Fibroblast of mammary gland (primary cell): Measurements from ENCODE around the gene FOXP4.

Experiments used
- DNase-seq: peaks from one replicate; pipeline ENCODE4 v3.0.0-alpha.2; 2010; ENCODE audit warnings: low read depth
- H3K4me3 ChIP-seq: 2 replicates; pipeline ENCODE4 v1.5.1; 2011; ENCODE audit warnings: low read depth, mild to moderate bottlenecking, low read length, moderate library complexity; ENCODE audit not compliant: control insufficient read depth
- TF ChIP-seq, protein P1 (sequence below): conservative IDR thresholded peaks from 2 replicates; pipeline ENCODE4 v1.5.1; 2011; ENCODE audit warnings: low read depth, low read length, inconsistent platforms; ENCODE audit not compliant: control insufficient read depth, insufficient read depth

FOXP4 gene

DNA sequence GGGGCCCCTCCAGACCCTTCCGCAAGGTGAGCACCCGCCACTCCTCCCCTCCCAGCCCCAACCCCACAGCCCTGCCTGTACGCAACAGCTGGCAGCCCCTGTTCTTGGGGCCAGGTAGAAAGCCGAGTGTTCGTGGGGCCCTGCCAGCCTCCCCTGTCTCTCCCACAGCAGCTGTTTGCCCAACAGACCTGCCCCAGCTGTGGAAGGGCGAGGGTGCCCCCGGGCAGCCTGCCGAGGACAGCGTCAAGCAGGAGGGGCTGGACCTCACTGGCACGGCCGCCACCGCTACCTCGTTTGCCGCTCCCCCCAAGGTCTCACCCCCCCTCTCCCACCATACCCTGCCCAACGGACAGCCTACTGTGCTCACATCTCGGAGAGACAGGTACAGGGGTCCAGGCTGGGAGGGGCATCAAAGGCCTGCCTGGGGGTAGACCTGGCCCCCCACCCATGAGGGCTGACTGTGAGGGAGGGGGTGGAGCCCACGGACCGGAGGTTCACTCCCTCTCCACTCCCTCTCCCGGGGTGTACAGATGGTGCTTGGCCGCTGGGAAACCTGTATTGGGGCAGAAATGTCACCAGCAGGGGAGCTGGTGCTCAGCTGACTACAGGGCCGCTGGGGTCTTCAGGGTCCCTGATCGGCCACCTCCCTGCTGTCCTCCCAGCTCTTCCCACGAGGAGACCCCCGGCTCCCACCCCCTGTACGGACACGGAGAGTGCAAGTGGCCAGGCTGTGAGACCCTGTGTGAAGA, 41.1 kb downstream of the FOXP4 start:
- TF ChIP-seq, protein P1, sequence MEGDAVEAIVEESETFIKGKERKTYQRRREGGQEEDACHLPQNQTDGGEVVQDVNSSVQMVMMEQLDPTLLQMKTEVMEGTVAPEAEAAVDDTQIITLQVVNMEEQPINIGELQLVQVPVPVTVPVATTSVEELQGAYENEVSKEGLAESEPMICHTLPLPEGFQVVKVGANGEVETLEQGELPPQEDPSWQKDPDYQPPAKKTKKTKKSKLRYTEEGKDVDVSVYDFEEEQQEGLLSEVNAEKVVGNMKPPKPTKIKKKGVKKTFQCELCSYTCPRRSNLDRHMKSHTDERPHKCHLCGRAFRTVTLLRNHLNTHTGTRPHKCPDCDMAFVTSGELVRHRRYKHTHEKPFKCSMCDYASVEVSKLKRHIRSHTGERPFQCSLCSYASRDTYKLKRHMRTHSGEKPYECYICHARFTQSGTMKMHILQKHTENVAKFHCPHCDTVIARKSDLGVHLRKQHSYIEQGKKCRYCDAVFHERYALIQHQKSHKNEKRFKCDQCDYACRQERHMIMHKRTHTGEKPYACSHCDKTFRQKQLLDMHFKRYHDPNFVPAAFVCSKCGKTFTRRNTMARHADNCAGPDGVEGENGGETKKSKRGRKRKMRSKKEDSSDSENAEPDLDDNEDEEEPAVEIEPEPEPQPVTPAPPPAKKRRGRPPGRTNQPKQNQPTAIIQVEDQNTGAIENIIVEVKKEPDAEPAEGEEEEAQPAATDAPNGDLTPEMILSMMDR: no peak
- DNase-seq: no peak
- H3K4me3 ChIP-seq: no peak overlapping the region

DNA sequence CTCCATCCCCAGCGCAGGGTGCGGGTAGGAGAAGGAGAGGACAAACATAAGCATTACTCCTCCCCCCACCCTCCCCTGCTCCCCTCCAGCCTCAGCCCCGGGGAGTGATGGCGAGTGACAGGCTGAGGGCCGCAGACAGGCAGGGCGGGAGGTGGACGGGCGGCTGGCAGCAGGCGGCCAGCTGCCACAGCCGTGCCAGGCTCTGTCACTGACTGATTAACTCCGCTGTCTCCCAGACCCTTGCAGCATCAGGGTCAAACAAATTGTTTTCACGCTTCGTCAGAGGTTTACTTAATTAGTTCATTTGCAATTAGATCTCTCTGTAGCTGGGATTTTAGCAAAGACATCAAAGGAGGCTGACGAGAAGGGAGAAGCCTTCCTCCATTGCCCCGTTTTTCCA, 41.9 kb downstream of the FOXP4 start:
- no peak overlapping the region for H3K4me3 ChIP-seq
- no peak for DNase-seq
- TF ChIP-seq, protein P1: no peak

DNA sequence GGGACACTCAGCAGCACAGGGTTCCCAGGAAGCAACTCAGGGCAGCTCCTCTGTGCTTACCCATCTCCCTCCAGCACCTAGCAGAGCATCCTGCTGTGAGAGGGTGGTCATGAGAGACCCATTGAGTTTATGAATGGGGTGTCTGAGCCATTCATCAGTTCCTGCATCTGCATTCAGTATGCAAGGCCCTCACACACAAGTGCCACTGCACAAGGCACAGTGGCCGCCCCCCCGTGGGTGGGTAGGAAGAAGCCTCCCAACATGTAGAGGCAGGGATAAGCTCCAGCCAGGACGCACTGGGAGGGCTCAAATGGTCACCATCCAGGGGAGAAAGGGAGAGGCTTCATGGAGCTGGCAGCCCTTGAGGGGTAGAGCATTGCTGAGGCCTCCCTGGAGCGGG, 43.0 kb downstream of the FOXP4 start:
- TF ChIP-seq, protein P1: no peak
- H3K4me3 ChIP-seq: no peak overlapping the region
- DNase-seq: no peak

DNA sequence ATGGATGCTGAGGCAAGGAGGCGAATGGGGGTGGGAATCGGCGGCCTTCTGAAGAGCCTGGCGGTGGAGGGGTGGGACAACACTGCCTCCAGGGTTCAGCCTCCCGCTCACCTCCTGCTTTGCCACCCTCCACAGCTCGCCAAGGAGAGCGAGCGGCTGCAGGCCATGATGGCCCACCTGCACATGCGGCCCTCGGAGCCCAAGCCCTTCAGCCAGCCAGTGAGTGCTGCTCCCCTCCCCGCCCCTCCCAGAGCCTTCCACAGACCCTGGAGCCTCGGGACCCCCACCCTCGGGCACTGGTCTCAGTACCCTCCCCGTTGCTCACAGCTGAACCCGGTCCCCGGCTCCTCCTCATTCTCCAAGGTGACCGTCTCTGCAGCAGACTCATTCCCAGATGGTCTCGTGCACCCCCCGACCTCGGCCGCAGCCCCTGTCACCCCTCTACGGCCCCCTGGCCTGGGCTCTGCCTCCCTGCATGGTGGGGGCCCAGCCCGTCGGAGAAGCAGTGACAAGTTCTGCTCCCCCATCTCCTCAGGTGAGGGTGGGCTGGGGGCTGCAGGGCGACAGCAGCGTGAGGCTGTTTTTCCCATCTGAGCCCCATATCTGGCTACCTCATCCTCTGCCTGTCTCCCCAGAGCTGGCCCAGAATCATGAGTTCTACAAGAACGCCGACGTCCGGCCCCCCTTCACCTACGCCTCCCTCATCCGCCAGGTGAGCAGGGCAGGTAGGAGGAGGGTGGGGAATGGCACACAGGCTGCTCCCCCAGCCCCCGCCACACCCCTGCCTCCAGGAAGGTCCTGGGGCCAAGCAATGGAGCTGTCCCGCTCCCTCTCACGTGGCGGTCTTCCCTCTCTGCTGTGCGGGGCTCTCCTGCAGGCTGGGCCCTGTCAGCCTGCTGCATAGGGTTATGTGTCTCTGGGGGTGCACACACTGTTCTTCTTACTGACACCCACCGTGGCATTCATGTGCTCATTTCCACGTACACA, 43.7 kb downstream of the FOXP4 start:
- TF ChIP-seq, protein P1: no peak
- DNase-seq: no peak
- H3K4me3 ChIP-seq: no peak overlapping the region

DNA sequence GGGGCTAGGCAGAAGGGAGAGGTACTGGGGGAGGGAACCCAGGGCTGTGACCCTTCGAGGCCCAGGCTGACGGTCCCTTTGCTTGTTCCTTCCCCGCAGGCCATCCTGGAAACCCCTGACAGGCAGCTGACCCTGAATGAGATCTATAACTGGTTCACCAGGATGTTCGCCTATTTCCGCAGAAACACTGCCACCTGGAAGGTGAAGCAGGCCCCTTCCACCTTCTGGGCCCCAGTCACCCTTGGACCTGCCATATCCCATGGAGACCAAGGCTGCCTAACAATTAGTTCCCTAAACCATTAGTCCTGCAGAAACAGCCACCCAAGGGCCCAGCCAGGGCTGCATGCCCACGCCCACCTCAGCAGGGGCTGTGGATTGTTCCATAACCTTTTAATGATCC, 44.9 kb downstream of the FOXP4 start:
- TF ChIP-seq, protein P1: no peak
- DNase-seq: no peak

DNA sequence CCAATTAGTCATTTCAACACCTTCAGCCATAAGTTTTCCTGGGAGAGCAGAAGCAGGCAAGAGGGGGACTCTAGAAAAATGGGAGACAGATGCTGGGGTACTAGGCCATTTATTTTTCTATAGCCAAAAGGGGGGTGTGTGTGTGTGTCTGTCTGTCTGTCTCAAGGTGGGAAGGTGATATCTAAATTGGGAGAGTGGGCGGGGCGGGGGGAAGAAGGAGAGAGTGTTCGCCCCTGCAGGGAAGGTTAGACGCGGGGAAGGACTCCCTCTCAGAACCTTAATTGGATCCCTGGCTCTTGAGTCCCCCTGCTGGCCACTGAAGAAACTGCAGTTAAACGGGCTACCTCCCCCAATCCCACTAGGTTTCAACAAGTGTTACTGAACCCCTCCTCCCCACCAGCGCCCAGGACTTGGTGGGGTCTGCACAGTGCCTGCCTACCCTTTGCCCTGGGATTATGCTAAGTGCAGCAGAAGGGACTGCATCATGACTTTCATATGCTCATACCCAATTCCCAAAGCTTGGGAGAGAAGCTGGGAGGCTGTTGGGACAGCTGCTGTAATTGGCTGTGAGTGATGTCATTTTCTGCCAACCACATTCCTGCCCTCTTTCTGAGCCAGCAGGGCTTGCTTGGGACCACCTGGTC, 45.8 kb downstream of the FOXP4 start:
- TF ChIP-seq, protein P1: peak; percentile 94
- H3K4me3 ChIP-seq: no peak overlapping the region
- DNase-seq: peak; percentile 59

More for the DNA sequence above, 44.9 kb downstream of the FOXP4 start:
- no peak overlapping the region for H3K4me3 ChIP-seq
